IMR-90 (cell line): ENCODE results near the gene PDGFD. TPM values are rescaled to one million over a fixed set of nuclear protein-coding genes. Genes with fewer than 3 reads are reported as not detected.

Experiments
- ATAC-seq: fragments of 200-7000 bp; cut with Tn5 transposase; 2 replicates; pipeline ENCODE4 v1.9.1; 2020; ENCODE audit warnings: low read depth, mild to moderate bottlenecking, moderate library complexity
- BruUV-seq: library from RNA; stranded (reverse); fragments of 400-500 nt; replicated peaks from 2 replicates; lab custom pipeline; 2021; lab: Mats Ljungman, UMichigan
- CTCF ChIA-PET: fragments of 300-600 bp; formaldehyde crosslinking; extraction: SDS; loops from one replicate; lab custom pipeline; 2021; ENCODE audit warnings: antibody characterized with exemption; lab: Yijun Ruan, JAX
- POLR2A ChIA-PET: fragments of 300-600 bp; sonication (Branson Sonifier 250); formaldehyde crosslinking; loops from one replicate; lab custom pipeline; 2022; ENCODE audit warnings: antibody characterized with exemption; ENCODE audit not compliant: unreplicated experiment; lab: Charles Lee
- DNase-seq: peaks from one replicate; pipeline ENCODE4 v3.0.0; 2013
- H2AFZ ChIP-seq: replicated peaks from 2 replicates; pipeline ENCODE3; 2013; ENCODE audit warnings: low read length, mild to moderate bottlenecking; ENCODE audit not compliant: poor library complexity
- H2AK5ac ChIP-seq: 2 replicates; pipeline ENCODE4 v1.6.1; 2013; ENCODE audit warnings: low read depth, low read length, inconsistent platforms
- H2AK9ac ChIP-seq: replicated peaks from 2 replicates; pipeline ENCODE3; 2013; ENCODE audit warnings: mild to moderate bottlenecking, low read depth, low read length, moderate library complexity; ENCODE audit not compliant: poor library complexity
- H2BK120ac ChIP-seq: 2 replicates; pipeline ENCODE4 v1.6.1; 2013; ENCODE audit warnings: low read depth, low read length, inconsistent platforms
- H2BK15ac ChIP-seq: 3 replicates; pipeline ENCODE4 v1.6.1; 2013; ENCODE audit warnings: low read depth, low read length, inconsistent platforms
- H2BK20ac ChIP-seq: 2 replicates; pipeline ENCODE4 v1.6.1; 2013; ENCODE audit warnings: low read depth, mild to moderate bottlenecking, inconsistent platforms, low read length, moderate library complexity
- H2BK5ac ChIP-seq: 2 replicates; pipeline ENCODE4 v1.6.1; 2013; ENCODE audit warnings: mild to moderate bottlenecking, low read depth, low read length, inconsistent platforms; ENCODE audit not compliant: poor library complexity, severe bottlenecking
- H3K14ac ChIP-seq: replicated peaks from 2 replicates; pipeline ENCODE4 v1.6.1; 2013; ENCODE audit warnings: low read depth, low read length, inconsistent platforms
- H3K18ac ChIP-seq: 2 replicates; pipeline ENCODE4 v1.6.1; 2013; ENCODE audit warnings: low read depth, low read length, control low read depth
- H3K23ac ChIP-seq: 2 replicates; pipeline ENCODE4 v1.6.1; 2013; ENCODE audit warnings: low read depth, low read length, inconsistent platforms
- H3K27ac ChIP-seq: 2 replicates; pipeline ENCODE4 v1.5.1; 2013; ENCODE audit warnings: mild to moderate bottlenecking, control low read depth, low read length; ENCODE audit not compliant: insufficient read depth
- H3K27me3 ChIP-seq: 2 replicates; pipeline ENCODE4 v1.6.1; 2013; ENCODE audit warnings: low read length; ENCODE audit not compliant: control insufficient read depth, insufficient read depth
- H3K36me3 ChIP-seq: 2 replicates; pipeline ENCODE4 v1.6.1; 2013; ENCODE audit warnings: low read length, mixed read lengths; ENCODE audit not compliant: control insufficient read depth, insufficient read depth
- H3K4ac ChIP-seq: 2 replicates; pipeline ENCODE4 v1.6.1; 2013; ENCODE audit warnings: low read depth, low read length, inconsistent platforms
- H3K4me1 ChIP-seq: 2 replicates; pipeline ENCODE4 v1.6.1; 2013; ENCODE audit warnings: low read length, mixed read lengths; ENCODE audit not compliant: control insufficient read depth, insufficient read depth
- H3K4me2 ChIP-seq: 2 replicates; pipeline ENCODE4 v1.6.1; 2013; ENCODE audit warnings: low read depth, mild to moderate bottlenecking, control low read depth, low read length, moderate library complexity
- H3K4me3 ChIP-seq: 2 replicates; pipeline ENCODE4 v1.5.1; 2013; ENCODE audit warnings: low read depth, mild to moderate bottlenecking, control low read depth, low read length, moderate library complexity; ENCODE audit not compliant: insufficient read depth
- H3K56ac ChIP-seq: 2 replicates; pipeline ENCODE4 v1.6.1; 2013; ENCODE audit warnings: low read length, inconsistent platforms; ENCODE audit not compliant: insufficient read depth; ENCODE audit errors: extremely low read depth
- H3K79me1 ChIP-seq, 2 experiments: 2 replicates each; pipeline ENCODE4 v1.6.1; 2013; ENCODE audit warnings: low read length in 2 of 2, inconsistent platforms in 1 of 2, low read depth in 1 of 2
- H3K9ac ChIP-seq: 2 replicates; pipeline ENCODE4 v1.6.1; 2013; ENCODE audit warnings: low read depth, low read length, control low read depth
- H3K9me1 ChIP-seq: 2 replicates; pipeline ENCODE4 v1.6.1; 2013; ENCODE audit warnings: low read length, inconsistent platforms; ENCODE audit not compliant: insufficient read depth
- H3K9me3 ChIP-seq: 2 replicates; pipeline ENCODE4 v1.6.1; 2013; ENCODE audit warnings: low read length; ENCODE audit not compliant: control insufficient read depth, insufficient read depth
- H4K20me1 ChIP-seq: 2 replicates; pipeline ENCODE4 v1.6.1; 2013; ENCODE audit warnings: low read length, inconsistent platforms; ENCODE audit not compliant: insufficient read depth
- H4K5ac ChIP-seq: 2 replicates; pipeline ENCODE4 v1.6.1; 2013; ENCODE audit warnings: mild to moderate bottlenecking, low read depth, low read length, control low read depth
- H4K8ac ChIP-seq, 2 experiments: 2 replicates each; pipeline ENCODE4 v1.6.1; 2013; ENCODE audit warnings: low read depth in 2 of 2, low read length in 2 of 2, control low read depth in 1 of 2, inconsistent platforms in 1 of 2
- H4K91ac ChIP-seq: 2 replicates; pipeline ENCODE4 v1.6.1; 2013; ENCODE audit warnings: low read depth, low read length, inconsistent platforms; ENCODE audit not compliant: insufficient read depth
- CEBPB ChIP-seq: IDR thresholded peaks from 2 replicates; pipeline ENCODE4 v1.6.1; 2012; ENCODE audit warnings: low read depth, low read length, improper control_type of control experiment
- NFE2L2 ChIP-seq: fragments of 150-350 bp; IDR thresholded peaks from 2 replicates; pipeline ENCODE4 v1.6.1; 2016; ENCODE audit warnings: low read depth, mild to moderate bottlenecking, low read length
- RAD21 ChIP-seq: IDR thresholded peaks from 2 replicates; pipeline ENCODE4 v1.6.1; 2012; ENCODE audit warnings: low read length, improper control_type of control experiment
- SMC3 ChIP-seq: fragments of 150-350 bp; IDR thresholded peaks from 2 replicates; pipeline ENCODE4 v1.6.1; 2016; ENCODE audit warnings: low read depth, mild to moderate bottlenecking, antibody characterized with exemption, low read length, moderate library complexity
- dilution Hi-C: fragments of 300-500 bp; cut with HindIII; formaldehyde crosslinking; loops from one replicate; pipeline ENCODE4 v1.14.3; 2018; ENCODE audit warnings: low sequenced_read_pairs; ENCODE audit not compliant: unreplicated experiment
- in situ Hi-C: fragments of 300-500 bp; cut with MboI; formaldehyde crosslinking; loops from 3 replicates; pipeline ENCODE4 v1.14.3; 2019; ENCODE audit warnings: low sequenced_read_pairs, inconsistent platforms, mixed read lengths
- intact Hi-C: fragments of 100-400 bp; cut with micrococcal nuclease; formaldehyde crosslinking; loops from 2 replicates; pipeline ENCODE4 v1.10.0; 2022
- polyA plus RNA-seq, 3 experiments: library from polyadenylated mRNA; depleted of rRNA; stranded (reverse); fragments of >200 nt; gene quantifications; 2 replicates each; pipeline ENCODE4 v1.2.3, GENCODE V29; 2012; ENCODE audit warnings: low replicate concordance in 1 of 3
- total RNA-seq: library from RNA; depleted of rRNA; stranded (reverse); fragments of >200 nt; gene quantifications from 2 replicates; pipeline ENCODE4 v1.2.3, GENCODE V29; 2012
- TF ChIP-seq, protein P1 (sequence below): fragments of 150-350 bp; IDR thresholded peaks from 2 replicates; pipeline ENCODE4 v1.6.1; 2017; ENCODE audit warnings: mild to moderate bottlenecking, antibody characterized with exemption, low read length, low read depth

The PDGFD gene
- total and polyA plus RNA-seq, 2 of the 4 experiments (the other 2 are of a cell fraction) = 2.1 to 3.0 TPM

DNA sequence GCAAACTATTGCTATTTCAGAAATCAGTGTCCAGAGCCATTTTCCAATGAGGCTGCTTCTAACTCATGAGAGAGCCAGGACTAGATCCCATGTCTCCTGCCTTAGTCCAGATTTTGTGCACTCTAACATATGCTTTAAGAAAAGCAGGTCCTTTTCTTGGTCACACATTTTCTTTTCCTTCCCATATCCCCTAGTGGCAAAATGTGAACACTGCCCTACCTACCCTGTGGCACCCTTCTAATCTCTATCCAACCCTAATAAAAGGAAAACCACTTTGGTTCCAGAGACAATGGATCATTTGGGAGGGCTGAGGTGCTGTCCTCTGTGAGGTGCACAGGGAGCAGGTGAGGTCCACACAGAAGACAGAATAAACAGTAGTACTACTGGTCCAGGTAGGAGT is 199.6 kb downstream of the PDGFD start:
- in situ Hi-C loops = no loop called here
- no peak overlapping the region for H4K5ac ChIP-seq
- H4K20me1 ChIP-seq = no peaks in the 10 kb centered on the region
- no peak overlapping the region for H3K4ac ChIP-seq
- no peak overlapping the region for H3K27ac ChIP-seq
- no peak overlapping the region for H2BK20ac ChIP-seq
- H3K4me1 ChIP-seq = peaks cover 3% of the 10 kb centered on the region
- no peaks in the 10 kb centered on the region for H3K27me3 ChIP-seq
- H3K36me3 ChIP-seq = no peaks in the 10 kb centered on the region
- H3K79me1 ChIP-seq = no peaks in the 10 kb centered on the region
- H3K18ac ChIP-seq = no peak overlapping the region
- H3K9me1 ChIP-seq = no peaks in the 10 kb centered on the region
- ChIA-PET POLR2A (no interaction called here), CTCF (no interaction called here)
- H2AFZ ChIP-seq = no peak overlapping the region
- ATAC-seq (no peak), DNase-seq (no peak)
- 0 out of 3 replicates have a peak overlapping the region, but pooled peaks have one; percentile 80 for H2BK15ac ChIP-seq
- no peak overlapping the region for H2AK9ac ChIP-seq
- H3K9me3 ChIP-seq = peaks cover 5% of the 10 kb centered on the region; the same call in 1 of the 2 replicates
- no peak overlapping the region for H2BK5ac ChIP-seq
- H3K56ac ChIP-seq = no peak overlapping the region
- H3K23ac ChIP-seq = no peak overlapping the region
- no peak overlapping the region for H3K4me2 ChIP-seq
- no peak overlapping the region for H2AK5ac ChIP-seq
- TF ChIP-seq CEBPB (no peak), RAD21 (no peak), NFE2L2 (no peak), SMC3 (no peak)
- TF ChIP-seq, protein P1, sequence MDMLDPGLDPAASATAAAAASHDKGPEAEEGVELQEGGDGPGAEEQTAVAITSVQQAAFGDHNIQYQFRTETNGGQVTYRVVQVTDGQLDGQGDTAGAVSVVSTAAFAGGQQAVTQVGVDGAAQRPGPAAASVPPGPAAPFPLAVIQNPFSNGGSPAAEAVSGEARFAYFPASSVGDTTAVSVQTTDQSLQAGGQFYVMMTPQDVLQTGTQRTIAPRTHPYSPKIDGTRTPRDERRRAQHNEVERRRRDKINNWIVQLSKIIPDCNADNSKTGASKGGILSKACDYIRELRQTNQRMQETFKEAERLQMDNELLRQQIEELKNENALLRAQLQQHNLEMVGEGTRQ = no peak
- no peak overlapping the region for H4K8ac ChIP-seq
- no peak overlapping the region for H2BK120ac ChIP-seq
- BruUV-seq = no TSS peak
- no peak overlapping the region for H3K4me3 ChIP-seq
- H3K9ac ChIP-seq = no peak overlapping the region
- no peak overlapping the region for H3K14ac ChIP-seq
- intact Hi-C loops = no loop called here
- no peak overlapping the region for H4K91ac ChIP-seq
- dilution Hi-C loops = no loop called here
